HG03159 (cell line): ENCODE data around the gene CCDC107.

Source experiments
- ATAC-seq: cut with Tn5 transposase; IDR thresholded peaks from one replicate; pipeline ENCODE4 v1.9.1; 2021; ENCODE audit warnings: mild to moderate bottlenecking, moderate library complexity; ENCODE audit not compliant: unreplicated experiment

CCDC107 gene

DNA sequence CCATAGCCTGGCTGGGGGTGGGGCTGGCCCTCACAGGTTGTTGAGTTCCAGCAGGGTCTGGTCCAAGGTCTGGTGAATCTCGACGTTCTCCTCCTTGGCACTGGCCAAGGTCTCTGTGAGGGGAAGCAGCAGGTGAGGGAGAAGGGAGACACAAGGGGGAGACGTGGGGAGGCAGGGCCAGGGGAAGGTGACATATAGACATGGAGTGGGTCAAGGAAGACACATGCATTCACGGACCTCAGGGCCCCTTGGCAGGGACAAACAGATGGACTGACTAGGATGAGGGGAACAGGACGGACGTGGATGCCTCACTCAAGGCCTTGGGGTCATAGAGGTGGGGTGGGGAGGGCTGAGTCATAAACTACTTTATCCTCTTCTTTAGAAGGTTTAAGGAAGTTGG lies 24.0 kb downstream of the CCDC107 start:
- ATAC-seq, result no peak

DNA sequence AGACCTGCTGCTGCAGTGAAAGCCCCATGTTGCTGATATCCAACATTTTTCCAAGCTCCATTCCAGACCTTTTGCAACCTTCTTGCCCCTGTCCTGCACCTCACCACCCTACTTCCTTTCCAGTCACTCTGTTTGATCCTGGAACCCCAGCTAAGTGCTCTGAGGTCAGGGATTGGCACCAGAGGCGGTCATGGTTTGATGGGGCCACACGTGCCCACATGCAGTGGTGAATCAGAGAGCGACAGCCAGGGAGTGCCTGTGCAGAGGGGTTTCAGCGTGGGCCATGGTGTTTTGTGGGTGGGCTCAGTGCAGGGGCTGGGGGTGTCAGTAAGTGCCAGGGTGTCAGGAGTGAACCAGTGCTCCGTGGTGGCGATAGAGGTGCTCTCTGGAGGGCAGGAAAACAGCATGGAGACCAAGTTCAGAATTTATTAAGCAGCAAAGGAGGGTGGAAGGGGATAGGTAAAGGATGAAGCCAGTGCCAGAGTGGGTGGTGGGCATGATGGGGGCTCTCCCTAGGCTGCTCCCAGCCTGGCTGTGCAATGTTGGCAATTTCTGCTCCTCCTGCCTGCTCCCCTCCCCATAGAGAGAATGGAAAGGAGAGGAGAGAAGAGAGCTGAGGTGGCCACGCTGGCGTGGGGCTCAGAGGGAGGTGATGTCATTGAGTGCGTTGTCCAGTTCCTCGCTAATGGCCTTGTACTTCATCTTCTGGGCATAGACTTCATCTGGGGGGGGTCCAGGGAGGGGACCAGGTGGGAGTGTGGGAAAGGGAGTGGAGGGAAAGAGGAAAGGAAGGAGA lies 24.6 kb downstream of the CCDC107 start:
- no peak for ATAC-seq

DNA sequence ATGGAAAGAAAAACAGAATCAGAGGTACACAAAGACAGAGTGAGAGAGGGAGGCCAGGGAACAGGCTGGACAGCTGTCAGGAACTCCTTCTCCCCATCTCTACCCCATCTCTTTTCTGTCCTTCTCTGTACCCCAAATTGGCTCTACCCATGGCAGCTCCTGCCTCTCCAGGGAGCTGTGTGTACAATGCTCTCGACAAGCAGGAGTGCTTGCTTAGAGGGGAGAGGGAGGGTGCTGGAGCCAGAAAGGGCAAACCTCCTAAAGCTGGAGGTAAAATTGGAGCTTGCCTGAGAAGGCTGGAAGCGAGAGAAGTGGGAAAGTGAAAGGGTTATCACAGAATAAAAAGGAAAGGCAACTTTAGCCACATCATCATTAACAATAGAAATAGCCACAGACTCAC lies 25.2 kb downstream of the CCDC107 start:
- no peak for ATAC-seq

DNA sequence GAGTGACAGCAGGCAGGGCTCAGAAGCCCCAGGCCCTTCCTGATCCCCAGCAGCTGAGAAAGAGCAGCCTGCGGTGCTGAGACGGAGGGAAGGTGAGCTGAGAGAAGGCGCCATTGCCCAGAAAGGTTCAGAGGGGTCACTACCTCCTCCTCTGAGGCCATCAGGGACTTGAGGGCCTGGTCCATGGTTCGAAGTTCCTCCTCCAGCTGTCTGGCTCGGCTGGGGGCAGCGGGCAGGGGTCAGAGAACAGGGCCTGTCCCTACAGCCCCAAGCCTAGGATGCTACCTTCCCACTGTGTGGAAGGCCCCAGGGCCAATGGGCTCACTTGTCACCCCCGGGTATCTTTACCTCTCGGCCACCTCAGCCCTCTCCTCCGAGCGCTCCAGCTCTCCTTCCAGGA lies 26.8 kb downstream of the CCDC107 start:
- ATAC-seq, result no peak

DNA sequence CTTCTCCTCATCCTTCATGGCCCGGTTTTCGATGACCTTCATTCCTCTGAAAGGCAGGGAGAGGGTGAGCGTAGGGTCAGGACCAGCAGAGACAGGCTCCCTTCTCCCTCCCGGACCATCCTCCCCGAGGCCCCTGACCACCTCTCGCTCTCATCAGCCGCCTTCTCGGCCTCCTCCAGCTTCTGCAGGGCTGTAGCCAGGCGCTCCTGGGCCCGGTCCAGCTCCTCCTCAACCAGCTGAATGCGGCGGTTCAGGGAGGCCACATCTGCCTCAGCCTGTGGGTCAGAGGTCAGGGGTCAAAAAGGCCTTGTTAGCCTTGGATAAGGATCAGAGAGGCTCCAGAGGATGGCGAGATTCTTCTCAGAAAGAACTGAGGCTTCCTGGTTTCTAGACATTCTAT lies 27.4 kb downstream of the CCDC107 start:
- ATAC-seq, result no peak

DNA sequence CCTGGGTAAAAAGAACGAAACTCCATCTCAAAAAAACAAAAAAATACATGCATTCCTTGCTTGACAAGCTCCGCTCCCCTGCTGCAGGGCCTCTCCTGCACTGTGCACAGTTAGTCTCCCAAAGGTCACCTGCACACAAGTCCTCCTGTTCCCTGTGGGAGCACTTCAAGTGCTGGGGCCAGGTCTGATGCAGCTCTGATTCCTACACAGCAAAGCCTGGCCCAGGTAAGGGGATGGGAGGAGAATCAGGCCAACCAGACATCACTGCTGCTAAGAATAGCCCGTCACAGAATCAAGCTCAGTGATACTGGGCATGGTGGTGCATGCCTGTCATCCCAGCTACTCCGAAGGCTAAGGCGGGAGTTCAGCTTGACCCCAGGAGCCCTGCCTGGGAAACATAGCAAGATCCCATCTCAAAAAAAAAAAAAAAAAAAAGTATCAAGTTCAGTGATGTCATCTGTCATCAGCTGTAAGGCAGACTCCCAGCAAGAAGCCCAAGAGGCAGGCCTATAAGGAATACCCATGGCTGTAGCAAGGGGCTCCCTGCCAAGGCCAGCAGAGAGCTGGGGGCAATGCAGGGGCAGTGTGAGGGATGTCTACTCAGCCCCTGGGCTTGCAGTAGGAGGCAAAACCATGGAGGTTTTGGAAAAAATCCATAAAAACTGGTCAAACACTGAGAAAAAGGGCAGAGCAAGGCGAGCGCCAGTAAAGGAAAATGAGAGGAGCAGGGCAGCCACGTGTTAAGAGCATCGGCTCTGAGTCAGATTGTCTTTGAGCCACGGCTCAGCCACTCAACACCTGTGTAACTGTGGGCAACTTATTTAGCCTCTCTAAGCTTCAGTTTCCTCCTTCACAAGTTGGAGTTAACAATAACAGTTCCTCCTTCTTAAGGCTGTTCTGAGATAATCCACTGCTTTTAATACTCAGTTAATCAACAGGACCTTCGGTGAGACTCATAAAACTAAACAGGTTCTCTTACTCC lies 28.4 kb downstream of the CCDC107 start:
- no peak for ATAC-seq

DNA sequence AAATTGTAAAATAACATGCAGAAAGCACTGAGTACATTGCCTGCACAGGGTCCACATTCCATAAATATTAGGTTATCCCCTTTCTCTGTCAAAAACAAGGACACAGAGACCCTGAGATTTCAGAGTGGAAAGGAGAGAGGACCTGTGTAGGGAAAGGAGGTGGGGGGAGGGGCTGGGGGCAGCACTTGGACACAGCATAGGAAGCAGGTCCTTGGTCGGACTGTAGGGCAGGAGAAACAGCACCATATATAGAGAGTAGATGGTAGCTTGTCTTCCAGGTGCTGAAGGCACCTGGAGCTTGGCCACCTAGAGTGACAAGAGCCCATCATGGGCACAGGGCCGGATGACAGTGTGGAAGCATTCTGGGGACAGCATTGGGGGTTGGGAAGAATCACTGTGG lies 29.2 kb downstream of the CCDC107 start:
- ATAC-seq, result no peak

DNA sequence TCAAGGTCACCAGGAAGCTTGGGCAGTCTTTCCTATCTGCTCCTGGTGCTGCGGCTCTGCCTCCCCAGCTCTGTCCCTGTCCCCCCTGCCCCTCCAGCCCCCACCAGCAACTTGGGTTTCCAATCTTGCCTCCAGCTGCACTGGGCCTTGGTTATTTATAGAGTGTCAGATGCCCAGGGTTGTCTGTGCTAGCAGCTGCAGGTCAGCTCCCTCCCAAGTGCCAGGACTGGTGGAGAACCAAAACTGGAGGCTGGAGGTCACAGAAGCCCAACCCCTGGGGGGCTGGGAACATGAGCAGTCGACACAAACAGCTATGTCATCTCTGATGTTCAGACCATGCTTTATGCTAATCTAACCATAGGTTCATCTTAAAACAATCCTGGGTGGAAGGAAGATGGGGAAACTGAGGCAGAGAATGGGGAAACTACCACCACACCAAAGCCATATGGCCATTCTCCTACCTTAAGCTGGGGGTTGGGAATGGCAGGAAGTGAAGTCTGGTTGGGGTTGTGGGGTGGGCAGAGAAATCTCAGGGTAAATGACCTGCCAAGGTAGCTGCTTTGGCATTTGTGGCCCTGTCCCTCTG lies 30.0 kb downstream of the CCDC107 start:
- no peak for ATAC-seq

DNA sequence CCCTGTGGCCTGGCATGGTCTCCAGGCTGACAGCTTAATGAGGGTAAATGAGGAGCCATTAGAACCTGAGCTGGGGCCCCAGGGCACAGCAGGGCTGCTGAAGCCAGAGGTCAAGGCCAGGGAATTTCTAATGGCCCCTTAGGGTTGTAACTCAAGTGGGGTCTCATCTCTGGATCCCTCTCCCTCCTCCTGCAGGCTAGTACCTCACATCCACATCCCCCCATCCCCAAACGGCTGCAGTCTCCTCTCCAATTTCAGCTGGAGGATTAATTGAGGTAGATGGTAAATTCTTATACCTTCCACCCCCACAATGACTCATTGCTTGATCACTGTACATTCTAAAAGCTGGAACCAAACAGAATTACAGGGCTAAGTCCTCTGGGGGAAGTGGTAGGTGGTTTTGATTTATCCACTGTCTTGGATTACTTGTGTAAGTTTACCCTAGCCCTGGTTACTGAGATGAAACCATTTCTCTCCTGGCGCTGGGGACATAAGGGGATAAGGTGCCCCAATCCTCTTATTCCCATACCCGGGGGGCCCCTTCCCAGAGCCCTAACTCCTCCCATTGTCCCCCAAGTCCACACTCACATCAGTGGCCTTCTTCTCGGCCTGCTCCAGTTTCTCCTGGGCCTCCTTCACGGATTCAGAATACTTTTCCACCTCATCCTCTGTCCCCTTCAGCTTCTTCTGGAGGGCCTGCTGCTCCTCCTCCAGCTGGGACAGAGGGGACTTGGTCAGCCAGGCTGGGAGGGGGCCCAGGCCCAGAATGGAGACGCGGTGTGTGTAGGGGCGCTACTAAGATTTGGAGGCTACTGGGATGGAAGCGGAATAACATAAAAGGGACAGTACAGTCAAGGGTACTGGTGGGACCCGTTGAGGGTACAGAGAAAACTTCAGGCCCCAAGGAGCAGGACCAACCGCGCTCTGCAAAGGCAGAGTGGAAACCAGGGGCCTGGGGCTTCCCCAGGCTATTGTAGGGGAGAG lies 30.8 kb downstream of the CCDC107 start:
- no peak for ATAC-seq

DNA sequence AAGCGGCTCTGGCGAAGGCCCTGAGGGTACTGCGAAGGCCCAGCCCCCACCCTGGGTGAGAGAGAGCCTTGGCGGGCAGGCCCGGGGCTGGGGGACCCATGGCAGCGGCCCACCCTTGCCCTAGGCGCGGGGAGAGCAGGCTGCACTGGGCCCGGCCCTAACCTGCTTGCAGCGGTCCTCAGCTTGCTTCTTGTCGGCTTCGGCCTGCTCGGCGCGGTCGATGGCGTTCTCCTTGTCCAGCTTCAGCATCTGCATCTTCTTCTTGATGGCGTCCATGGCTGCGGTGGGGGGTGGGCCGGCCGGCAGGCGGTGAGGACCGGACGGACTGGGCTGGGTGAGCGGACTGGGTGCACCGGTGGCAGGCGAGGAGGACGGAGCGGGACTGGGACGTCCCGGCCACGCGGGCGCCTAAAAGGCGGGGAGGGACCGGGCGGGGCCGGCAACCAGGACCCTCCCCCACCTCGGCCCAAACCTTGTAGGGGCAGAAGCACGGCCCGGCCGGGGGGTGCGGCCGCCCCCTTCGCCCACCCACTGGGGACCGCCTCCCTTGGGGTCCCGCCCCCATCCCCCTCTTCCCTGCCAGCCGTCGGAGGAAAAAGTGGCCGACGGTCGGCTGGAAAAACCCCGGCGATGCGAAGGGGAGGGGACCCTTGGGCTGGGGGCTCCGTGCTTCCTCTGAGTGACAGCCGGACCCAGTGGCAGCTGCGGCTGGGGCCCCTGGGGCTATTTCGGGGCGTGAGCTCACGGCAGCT lies 31.6 kb downstream of the CCDC107 start, which contains the start of gene TPM2:
TSS of gene TPM2 (minus strand) at position 384 of the 752 bp plus-strand sequence. CDS start at position 276, 108 bp downstream.
- ATAC-seq, result no peak

DNA sequence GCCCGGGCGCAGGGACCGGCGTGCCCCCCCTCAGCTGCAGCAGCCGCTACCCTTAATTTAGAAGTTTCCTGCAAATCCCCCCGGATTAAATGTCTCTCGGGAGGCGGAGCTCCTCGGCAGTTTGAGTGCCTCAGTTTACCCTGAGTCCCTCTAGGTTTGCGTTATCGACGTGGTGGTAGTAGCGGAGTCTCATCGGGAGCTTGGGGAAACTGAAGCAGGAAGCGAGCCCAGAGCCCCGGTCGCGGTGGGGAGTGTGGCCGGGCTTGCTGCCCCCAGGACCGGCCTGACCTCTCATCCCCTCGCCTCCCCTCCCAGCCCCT lies 32.2 kb downstream of the CCDC107 start:
- ATAC-seq, result no peak

DNA sequence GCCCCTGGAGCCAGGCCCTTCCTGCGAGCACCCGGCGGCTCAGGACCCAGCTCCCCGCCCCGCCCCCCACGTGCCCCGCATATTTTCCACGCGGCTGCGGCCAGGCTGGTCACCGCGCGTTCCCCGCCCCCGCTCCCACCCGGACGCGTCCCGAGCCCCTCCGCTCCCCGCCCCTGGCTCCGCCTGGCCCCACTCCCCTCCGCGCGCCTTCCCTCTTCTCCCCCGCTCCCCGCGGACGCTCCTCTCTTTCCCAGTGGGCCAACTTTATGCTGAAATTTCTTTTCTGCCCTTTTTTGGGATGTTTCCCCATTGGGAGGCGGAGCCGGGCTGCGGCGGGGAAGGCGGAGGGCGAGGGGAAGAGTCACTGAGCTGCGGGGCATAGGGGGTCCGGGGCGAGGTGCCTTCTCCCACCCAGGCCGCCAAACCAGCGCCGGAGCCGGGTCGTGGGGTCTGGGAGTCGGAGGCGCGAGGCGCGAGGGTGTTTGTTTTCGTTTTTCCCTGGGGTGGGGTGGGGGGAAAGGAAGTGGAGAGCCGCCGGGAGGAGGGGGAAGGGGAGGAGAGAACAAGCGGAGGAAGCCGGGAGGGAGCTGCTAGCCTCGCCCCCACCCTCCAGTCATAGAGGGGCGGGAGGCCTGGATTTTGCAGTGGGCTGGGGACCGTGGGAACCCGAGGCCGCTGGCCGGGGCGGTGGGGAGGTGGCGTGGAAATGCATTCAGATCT lies 32.7 kb downstream of the CCDC107 start:
- ATAC-seq, result no peak

DNA sequence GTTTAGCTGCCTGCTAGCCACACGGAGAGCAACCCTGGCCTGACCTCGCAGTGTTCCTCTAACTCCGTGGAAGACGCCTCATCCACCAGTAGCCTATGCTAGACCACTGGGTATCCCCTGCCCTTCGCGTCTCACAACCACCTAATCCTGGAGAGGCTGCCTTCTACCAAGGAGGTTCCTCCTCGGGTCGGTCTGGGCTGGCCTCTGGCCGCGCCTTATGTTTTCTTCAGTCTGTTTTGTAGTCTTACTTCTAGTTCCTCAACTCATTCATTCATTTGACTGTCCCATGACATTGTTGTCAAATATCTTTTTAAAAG lies 33.2 kb downstream of the CCDC107 start:
- ATAC-seq, result no peak

DNA sequence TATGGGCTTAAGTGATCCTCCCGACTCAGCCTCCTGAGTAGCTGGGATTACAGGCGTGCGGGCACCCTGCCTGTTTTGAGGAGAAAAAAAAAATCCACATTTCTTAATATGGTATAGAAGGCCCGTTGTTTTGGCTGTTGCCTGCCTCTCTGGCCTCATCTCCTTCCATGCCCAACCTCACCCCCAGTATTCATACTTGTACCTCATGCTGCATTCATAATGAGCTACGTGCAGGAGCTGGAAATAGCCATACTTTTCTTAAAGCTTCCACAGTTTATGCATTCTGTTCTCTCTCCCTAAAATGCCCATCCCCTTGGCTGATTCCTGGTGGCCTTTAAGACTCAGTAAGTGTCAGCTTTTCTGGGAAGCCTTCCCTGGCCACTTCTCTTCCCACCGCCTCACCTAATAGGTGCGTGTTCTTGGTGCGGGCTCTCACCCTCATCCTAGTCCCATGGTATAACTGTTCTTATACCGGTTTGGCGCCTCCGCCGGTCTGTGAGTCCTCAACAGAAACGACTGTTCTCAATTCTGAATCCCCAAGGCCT lies 33.7 kb downstream of the CCDC107 start:
- no peak for ATAC-seq

DNA sequence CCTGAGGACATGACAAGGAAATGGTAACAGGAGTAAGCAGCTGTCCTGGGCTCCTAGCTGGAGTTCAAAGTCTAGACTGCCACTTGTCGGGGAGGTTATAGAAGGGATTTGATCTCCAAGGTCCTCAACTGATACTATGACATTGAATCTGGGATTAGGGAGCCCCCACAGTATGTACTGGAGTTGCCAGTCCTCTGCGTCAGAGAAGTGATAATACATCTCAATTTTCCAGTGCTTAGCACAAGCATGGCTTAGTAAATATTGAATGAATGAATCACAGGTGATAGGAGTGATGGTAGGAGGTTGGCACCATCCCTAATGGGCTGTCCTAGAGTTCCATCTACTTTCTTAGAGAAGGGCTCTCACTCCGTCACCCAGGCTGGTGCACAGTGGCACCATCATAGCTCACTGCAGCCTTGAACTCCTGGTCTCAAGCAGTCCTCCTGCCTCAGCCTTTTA lies 37.9 kb downstream of the CCDC107 start:
- ATAC-seq, result no peak

DNA sequence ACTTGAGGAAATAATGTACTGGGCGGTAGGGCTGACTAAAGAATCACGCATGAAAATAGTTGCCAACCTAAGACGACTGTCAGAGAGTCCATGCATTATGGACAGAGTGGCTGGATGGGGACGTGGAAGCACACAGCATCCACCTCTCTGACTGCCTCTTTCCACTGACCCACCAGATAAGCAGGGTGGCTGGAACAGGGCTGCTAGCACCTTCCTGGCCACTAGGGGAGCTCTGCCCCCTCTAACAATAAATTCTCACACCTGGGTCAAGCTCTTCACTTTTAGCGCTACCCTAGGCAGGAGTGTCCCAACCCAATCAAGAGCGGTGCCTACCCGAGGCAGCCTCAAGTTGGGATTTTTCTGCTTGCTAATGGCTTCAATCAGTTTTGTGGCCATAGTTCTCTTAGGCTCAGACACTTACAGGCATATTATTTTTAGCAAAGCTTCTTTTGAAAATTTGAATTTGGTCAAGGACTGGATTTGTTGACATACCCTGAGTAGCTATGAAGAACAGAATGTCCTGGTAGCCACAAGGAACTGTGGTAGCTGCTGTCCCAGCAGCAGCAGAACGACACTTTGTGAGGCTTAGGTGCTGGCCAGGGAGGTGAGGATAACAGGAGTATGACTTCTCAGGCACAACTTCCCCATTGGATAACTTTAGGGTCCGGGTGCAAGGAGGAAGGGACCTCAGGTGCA lies 38.6 kb downstream of the CCDC107 start:
- no peak for ATAC-seq

DNA sequence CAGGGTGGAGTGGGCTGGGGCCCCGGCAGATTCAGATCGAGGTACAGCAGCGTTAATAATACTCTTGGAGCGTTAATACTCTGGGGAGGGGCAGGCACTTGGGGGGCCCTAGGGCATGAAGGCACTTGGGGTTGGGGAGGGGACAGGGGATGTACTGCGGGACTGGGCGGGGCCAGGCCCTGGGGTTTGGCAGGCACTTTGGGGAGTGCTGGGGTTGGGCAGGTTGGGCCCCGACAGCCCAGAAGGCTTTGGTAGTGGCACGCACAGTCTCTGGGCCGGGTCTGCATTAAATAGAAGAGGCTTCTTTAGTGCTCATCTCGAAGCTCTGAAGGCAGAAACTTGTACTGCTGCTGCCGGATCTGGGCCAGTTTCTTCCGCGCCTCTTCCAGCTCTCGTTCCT lies 39.4 kb downstream of the CCDC107 start:
- no peak for ATAC-seq

DNA sequence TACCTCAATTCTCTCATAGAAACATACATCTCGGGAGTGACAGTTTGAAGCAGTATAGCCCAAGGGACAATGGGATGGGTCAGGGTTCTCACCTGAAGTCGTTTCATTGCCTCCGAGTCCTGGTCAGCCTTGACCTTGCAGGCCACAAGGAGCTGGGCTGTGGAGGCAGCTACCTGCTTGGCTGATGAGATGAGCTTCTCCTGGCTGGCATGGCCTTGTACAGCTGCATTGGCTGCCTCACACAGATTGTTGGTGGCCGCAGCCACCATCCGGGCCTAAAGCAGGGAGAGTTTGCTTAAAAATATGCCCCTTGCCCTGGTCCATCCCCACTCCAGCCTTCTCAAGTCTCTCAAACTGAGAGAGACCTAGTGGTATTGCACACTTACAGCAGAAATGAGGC lies 40.1 kb downstream of the CCDC107 start:
- ATAC-seq, result no peak
